Ascending aorta (tissue), 2 donors: ENCODE results near the gene DHX16. TPM values are rescaled to one million over a fixed set of nuclear protein-coding genes. Genes with fewer than 3 reads are reported as not detected.

Source experiments
- DNase-seq, 2 donors: peaks; one replicate each; pipeline ENCODE4 v3.0.0-alpha.2; 2019; ENCODE audit warnings: low spot score in 2 of 2
- H3K27ac ChIP-seq, 2 donors: fragments of 200-600 bp; sonication (generic); one replicate each; pipeline ENCODE4 v1.5.1; 2016 to 2017; ENCODE audit warnings: mild to moderate bottlenecking in 1 of 2
- H3K27me3 ChIP-seq: fragments of 200-600 bp; sonication (generic); one replicate; pipeline ENCODE4 v1.5.1; 2017
- H3K36me3 ChIP-seq, 2 donors: fragments of 200-600 bp; sonication (generic); one replicate each; pipeline ENCODE4 v1.5.1; 2016
- H3K4me1 ChIP-seq, 2 donors: fragments of 200-600 bp; sonication (generic); one replicate each; pipeline ENCODE4 v1.5.1; 2016 to 2017; ENCODE audit warnings: mild to moderate bottlenecking in 1 of 2
- H3K4me3 ChIP-seq, 2 donors: fragments of 200-600 bp; sonication (generic); one replicate each; pipeline ENCODE4 v1.5.1; 2016 to 2017; ENCODE audit warnings: mild to moderate bottlenecking in 1 of 2
- H3K9me3 ChIP-seq, 2 donors: fragments of 200-600 bp; sonication (generic); one replicate each; pipeline ENCODE4 v1.5.1; 2016
- CTCF ChIP-seq, 3 experiments: fragments of 200-600 bp in 2 of 3; fragments of 450-650 bp in 1 of 3; sonication (generic) in 2 of 3; IDR thresholded peaks; one replicate each; pipeline ENCODE4 v1.5.1; 2016 to 2019; ENCODE audit warnings: antibody characterized with exemption in 3 of 3, mild to moderate bottlenecking in 1 of 3, moderate library complexity in 1 of 3
- intact Hi-C: fragments of 100-400 bp; cut with DNase I; formaldehyde crosslinking; loops from one replicate; pipeline ENCODE4 v1.15.1; 2023
- total RNA-seq: library from RNA; depleted of rRNA; stranded (reverse); fragments of >200 nt; gene quantifications from one replicate; pipeline ENCODE4 v1.1.0, GENCODE V29; 2016

Gene DHX16
- total RNA-seq, 1 donor from 2014 or later: 39.2 TPM

GRCh38 chr6:30610065-30610464, 62.7 kb downstream of the DHX16 start:
- H3K9me3 ChIP-seq: no peaks in the 10 kb centered on the region
- no peak overlapping the region for H3K27ac ChIP-seq
- peaks cover 38 to 43% of the 10 kb centered on the region in 2 donors for H3K36me3 ChIP-seq
- intact Hi-C loops: loop anchor here (5.0 to 10.0 kb wide), 2 partner anchors 123 to 935 kb away; partner anchors contain the start of genes ATP6V1G2, DDX39B, HLA-E and NFKBIL1
- DNase-seq: no peak
- H3K4me1 ChIP-seq: peaks cover 9 to 48% of the 10 kb centered on the region in 2 donors
- H3K27me3 ChIP-seq: no peaks in the 10 kb centered on the region
- H3K4me3 ChIP-seq: no peak overlapping the region
- TF ChIP-seq CTCF (IDR thresholded peaks at IDR 0.05): no peak

- no peak for TF ChIP-seq CTCF (IDR thresholded peaks at IDR 0.05)
- H3K4me1 ChIP-seq: peaks cover 0 to under 1% of the 10 kb centered on the region in 2 donors
- H3K9me3 ChIP-seq: no peaks in the 10 kb centered on the region
- peaks cover 84 to 86% of the 10 kb centered on the region in 2 donors for H3K36me3 ChIP-seq
- H3K27me3 ChIP-seq: no peaks in the 10 kb centered on the region
- H3K4me3 ChIP-seq: no peak overlapping the region
- intact Hi-C loops: no loop called here
- no peak overlapping the region for H3K27ac ChIP-seq
- no peak for DNase-seq
These were observed 68.8 kb downstream of the DHX16 start for GRCh38 chr6:30603961-30604360.

Other genes starting within 250 kb of the DHX16 start
- gene HLA-E, start 183.5 kb downstream of the DHX16 start, total RNA-seq: 896 TPM
- 33.0 TPM for gene GNL1, start 116.5 kb downstream of the DHX16 start, total RNA-seq
- 25.0 TPM for gene PRR3, start 115.7 kb downstream of the DHX16 start, total RNA-seq
- gene ABCF1, start 101.6 kb downstream of the DHX16 start, total RNA-seq: 36.6 TPM
- gene PPP1R10, start 55.8 kb downstream of the DHX16 start, total RNA-seq: 52.6 TPM
- 33.0 TPM for gene MRPS18B, start 55.2 kb downstream of the DHX16 start, total RNA-seq
- 13.7 TPM for gene ATAT1, start 46.1 kb downstream of the DHX16 start, total RNA-seq
- gene C6orf136, start 25.9 kb downstream of the DHX16 start, total RNA-seq: 6.2 TPM
- gene PPP1R18, start 13.6 kb upstream of the DHX16 start, total RNA-seq: 83.3 TPM
- 25.1 TPM for gene NRM, start 18.0 kb upstream of the DHX16 start, total RNA-seq
- 27.1 TPM for gene MDC1, start 44.3 kb upstream of the DHX16 start, total RNA-seq
- gene TUBB, start 47.3 kb upstream of the DHX16 start, total RNA-seq: 537 TPM
- 123 TPM for gene FLOT1, start 69.7 kb upstream of the DHX16 start, total RNA-seq
- gene IER3, start 71.5 kb upstream of the DHX16 start, total RNA-seq: 51.9 TPM
- gene DDR1, start 211.5 kb upstream of the DHX16 start, total RNA-seq: 18.8 TPM
- 81.0 TPM for gene GTF2H4, start 235.2 kb upstream of the DHX16 start, total RNA-seq
- 5.7 TPM for gene VARS2, start 241.2 kb upstream of the DHX16 start, total RNA-seq